Stimulated activated CD8-positive, alpha-beta memory T cell treated with anti-CD3 and anti-CD28 coated beads, Interleukin-4, amount 100 ng/mL, for 4 hours (primary cell): Measurements from ENCODE around the gene CMTM8.
"Not testable (repeated sequence)": the region's sequence is repeated elsewhere in the genome, so short reads cannot be mapped to it uniquely, and the experiment has no call there.

Source experiments
- DNase-seq, 2 donors: peaks; one replicate each; pipeline ENCODE4 v3.0.0-alpha.2; 2020; ENCODE audit warnings: low read depth in 2 of 2, low spot score in 1 of 2

The CMTM8 gene

DNA sequence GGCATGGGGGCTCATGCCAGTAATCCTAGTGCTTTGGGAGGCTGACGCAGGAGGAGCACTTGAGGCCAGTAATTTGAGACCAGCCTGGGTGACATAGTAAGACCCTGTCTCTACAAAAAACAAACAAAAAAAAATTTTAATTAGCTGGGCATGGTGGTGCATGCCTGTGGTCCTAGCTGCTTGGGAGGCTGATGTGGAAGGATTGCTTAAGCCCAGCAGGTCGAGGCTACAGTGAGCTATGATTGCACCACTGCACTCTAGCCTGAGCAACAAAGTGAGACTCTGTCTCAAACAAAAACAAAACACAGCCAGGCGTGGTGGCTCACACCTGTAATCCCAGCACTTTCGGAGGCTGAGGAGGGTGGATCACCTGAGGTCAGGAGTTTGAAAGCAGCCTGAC is 9.7 kb upstream of the CMTM8 start:
- not testable (repeated sequence) for DNase-seq

GRCh38 chr3:32229565-32229964 is 8.9 kb upstream of the CMTM8 start:
- DNase-seq = no peak

- no peak for DNase-seq
These were observed 2.1 kb upstream of the CMTM8 start for GRCh38 chr3:32236377-32236776.

DNA sequence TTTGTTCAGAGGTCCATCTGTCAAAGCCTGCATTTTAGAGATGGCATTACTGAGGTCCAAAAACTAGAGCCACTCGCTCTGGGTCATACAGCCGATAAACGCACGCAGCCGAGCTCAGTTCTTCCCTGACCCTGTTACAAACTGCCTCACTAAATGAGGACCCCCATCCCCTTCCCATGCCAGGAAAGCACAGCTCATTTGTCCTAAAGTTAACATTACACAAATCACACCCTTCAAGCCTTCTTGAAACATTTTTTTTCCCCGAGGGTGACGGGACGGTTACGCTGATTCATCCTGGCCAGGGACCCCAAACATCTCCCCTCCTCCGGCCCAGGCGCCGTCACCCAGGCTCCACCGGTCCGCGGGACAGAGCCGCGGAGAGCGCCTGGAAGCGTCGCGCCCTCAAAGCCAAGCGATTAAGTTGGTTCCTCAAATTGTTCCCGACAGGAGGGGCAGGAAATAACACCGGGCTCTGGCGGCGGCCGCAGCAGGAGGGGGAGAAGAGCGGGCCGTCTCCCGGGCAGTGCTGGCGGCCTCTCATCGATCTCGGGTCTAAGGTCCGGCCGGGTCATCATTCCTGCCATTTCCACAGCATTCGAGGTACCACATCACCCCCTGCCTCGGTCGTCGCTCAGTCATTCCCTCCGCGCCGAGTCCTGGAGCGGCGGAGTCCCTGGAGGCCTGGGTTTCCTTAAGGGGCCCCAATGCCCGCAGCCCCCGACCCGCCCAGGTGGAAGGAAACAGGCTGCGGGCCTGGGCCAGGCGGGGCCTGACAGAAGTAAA is 619 bp upstream of the CMTM8 start:
- no peak for DNase-seq

- no peak for DNase-seq
These were observed 1.1 kb downstream of the CMTM8 start for GRCh38 chr3:32239307-32240158.

DNA sequence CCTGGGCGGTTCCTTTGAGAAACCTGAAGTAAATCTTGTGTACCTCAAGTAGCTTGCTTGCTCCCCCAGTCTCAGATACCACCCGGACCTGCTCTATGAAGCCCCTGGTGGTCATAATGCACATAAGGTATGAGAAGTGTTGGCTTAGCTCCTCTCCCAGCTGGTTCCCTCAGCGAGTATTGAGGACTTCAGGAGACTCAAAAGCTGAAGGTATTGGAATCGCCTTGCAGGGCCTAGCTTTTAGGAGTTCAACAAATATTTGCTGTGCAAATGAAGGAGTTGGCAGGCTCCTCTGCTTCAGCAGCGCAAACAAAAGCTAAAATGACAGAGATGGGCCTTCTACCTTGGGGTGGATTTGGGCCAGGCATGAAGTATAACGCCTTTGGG is 1.7 kb downstream of the CMTM8 start:
- DNase-seq = no peak

GRCh38 chr3:32241100-32241499 is 2.6 kb downstream of the CMTM8 start:
- no peak for DNase-seq

GRCh38 chr3:32243519-32243918 is 5.0 kb downstream of the CMTM8 start:
- no peak for DNase-seq

DNA sequence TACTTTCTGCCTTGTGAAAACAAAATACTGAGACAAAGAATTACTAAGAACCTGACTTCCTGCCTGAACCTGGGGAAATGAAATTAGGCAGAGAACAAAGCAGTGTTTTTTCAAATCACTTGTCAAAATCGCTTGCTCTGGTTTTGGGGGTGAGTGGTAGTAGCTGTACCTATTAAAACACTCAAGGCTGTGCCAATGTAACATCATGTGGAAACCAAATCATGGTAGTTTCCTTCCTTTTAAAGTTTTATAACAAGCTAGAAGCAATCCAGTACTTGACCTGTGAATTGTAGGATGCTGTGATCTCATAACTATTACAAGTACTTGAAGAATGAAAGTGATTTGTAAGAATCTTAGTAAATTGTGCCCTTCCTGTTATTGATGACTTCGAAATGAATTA is 6.7 kb downstream of the CMTM8 start:
- DNase-seq = no peak

- no peak for DNase-seq
These were observed 7.7 kb downstream of the CMTM8 start for GRCh38 chr3:32246079-32246675.

GRCh38 chr3:32249184-32249782 is 10.8 kb downstream of the CMTM8 start:
- no peak for DNase-seq

GRCh38 chr3:32254268-32254667 is 15.8 kb downstream of the CMTM8 start:
- DNase-seq = no peak

DNA sequence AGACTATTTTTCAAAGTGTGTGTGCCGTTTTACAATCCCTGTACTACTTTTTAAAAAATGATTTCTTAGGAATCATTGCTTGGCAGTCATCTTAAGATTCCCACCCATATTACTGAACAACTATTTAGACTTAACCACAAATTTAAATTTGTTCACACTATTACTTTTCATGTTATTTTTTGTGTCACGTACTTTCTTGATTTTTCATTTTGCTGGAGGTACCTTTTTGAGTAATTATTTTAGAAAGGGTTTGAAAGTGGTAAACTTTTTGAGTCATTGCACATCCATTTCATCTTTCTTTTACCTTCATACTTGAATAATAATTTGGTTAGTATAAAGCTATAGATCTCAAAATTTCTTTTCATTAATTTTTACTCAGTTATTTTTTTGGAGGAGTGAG is 16.9 kb downstream of the CMTM8 start:
- DNase-seq = no peak

- DNase-seq = no peak
These were observed 17.7 kb downstream of the CMTM8 start for GRCh38 chr3:32256206-32256605.

- no peak for DNase-seq
These were observed 18.6 kb downstream of the CMTM8 start for GRCh38 chr3:32257042-32257441.

DNA sequence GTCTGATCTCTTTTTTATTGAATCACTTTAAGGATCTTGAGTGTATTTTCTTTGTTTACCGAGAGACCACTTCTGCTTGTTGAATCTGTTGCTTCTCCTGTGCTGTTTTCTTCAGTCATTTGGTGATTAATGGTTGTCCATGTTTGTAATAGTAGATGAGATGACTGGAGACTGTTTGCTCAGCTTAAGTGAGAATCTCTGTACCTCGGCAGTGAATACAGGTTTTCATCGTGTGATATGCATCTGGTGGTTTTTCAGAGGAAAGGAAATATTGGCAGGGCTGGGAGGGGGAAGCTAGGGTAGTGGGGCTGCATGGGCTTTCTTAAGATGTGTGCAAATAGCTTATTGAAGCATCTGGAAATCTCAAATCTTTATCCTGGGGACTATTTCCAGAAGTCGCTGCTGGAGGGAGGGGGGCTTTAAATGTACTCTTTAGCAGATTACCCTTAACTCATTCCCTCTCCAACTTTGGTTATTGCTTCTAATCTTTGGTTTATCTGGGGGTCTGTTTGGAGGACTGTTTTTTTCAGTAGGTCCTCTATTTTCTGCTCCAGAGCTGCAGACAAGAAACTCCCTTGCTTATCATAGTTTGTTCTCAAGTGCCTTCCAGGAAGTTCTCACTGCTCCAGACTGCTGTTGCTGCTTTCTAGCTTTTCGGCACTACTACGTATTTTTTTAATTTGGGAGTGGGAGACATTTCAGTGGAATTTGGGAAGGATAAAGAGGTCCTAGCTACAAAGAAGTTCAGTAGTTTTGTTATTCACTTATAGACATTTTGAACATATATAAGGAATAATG is 19.4 kb downstream of the CMTM8 start:
- DNase-seq = no peak

DNA sequence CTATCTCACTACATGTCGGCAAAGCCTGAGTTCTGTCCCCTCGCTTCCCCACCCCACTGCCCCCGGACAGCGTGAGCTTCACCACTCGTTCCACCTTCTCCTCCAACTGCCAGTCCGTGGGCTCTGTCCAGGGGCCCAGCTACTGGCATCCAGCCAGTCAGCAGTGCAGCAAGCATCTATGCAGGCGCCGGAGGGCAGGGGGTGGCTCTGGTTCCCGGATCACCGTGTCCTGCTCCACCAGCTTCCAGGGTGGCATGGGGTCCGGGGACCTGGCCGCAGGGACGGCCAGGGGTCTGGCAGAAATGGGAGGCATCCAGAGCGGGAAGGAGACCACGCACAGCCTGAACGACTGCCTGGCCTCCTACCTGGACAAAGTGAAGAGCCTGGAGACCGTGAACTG is 20.4 kb downstream of the CMTM8 start:
- DNase-seq = no peak

GRCh38 chr3:32261545-32261944 is 23.1 kb downstream of the CMTM8 start:
- DNase-seq = no peak

- no peak for DNase-seq
These were observed 23.7 kb downstream of the CMTM8 start for GRCh38 chr3:32262201-32262600.

DNA sequence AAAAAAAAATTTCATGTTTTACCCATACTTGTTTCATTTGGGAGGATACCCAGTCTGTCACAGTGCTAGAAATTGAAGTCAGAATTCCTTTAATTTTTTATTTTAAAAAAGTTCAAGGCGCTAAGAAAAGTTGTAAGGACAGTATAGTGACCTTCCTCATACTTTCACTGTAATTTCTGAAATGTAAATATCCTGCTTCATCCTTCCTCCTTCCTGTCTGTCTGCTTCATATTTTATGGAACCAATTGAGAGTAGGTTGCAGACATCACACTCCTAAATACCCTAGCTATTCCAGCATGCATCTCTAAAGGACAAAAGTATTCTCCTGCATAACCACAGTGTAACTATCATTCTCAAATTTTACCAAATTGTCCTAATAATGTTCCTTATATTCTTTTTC is 35.8 kb downstream of the CMTM8 start:
- no peak for DNase-seq

DNA sequence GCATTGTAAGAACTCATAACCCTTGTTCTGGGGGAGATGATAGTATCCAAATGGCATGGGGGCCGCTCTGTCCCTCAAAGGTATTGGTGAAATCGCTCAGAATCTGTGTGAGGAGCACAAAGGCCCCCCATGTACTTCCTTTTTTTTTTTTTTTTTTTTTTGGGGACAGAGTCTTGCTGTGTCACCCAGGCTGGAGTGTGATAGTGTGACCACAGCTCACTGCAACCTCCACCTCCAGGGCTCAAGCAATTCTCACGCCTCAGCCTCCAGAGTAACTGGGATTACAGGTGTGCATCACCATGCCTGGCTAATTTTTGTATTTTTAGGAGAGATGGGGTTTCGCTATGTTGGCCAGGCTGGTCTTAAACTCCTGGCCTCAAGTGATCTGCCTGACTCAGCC is 37.0 kb downstream of the CMTM8 start:
- DNase-seq = no peak
